ENCODE measurements around the gene GALNT18.
"Not testable (repeated sequence)": the region's sequence is repeated elsewhere in the genome, so short reads cannot be mapped to it uniquely, and the experiment has no call there.

GALNT18 gene

GRCh38 chr11:11451501-11452005, 170.3 kb downstream of the GALNT18 start:
- DNase-seq = no peak

- no peak for DNase-seq
These were observed 171.0 kb downstream of the GALNT18 start for GRCh38 chr11:11450744-11451362.

GRCh38 chr11:11449327-11449726, 172.5 kb downstream of the GALNT18 start:
- no peak for DNase-seq

- no peak for DNase-seq
These were observed 173.2 kb downstream of the GALNT18 start for GRCh38 chr11:11448626-11449025.

GRCh38 chr11:11447601-11448000, 174.2 kb downstream of the GALNT18 start:
- not testable (repeated sequence) for DNase-seq

DNA sequence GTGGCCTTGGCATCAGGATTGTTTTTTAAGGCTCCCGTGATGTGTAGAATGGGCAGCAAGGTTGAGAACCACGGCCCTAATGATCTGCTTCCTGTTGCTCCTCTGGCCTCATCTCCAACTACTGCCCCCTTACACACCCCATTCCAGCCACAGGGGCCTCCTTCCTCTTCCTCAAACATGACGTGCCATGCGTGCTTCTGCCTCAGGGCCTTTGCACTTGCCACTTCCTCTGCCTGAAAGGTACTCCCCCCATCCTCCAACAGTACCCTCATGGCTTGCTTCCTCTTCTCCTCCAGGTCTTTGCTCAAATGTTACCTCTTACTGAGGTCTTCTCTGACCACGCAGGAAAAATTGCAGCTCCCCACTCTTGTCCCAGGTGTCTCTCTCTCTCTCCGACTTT, 174.8 kb downstream of the GALNT18 start:
- DNase-seq = no peak

DNA sequence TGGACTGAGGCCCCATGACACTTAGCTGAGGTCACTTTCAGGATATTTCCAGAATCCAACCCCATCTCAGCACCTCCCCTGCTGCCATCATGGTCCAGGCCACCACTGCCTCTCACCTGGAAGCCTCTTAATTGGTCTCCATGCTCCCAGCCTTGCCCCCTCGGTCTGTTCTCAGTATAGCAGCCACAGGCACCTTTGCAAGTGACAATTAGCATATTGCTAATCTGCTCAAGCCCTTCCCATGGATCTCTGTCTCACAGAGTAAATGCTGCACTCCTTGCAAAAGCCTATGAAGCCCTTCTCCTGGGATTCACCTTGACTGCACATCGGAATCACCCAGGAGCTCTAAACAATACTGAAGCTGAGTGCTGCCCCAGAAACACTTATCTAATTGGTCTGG, 175.2 kb downstream of the GALNT18 start:
- no peak for DNase-seq

- DNase-seq = no peak
These were observed 176.2 kb downstream of the GALNT18 start for GRCh38 chr11:11445441-11446185.

GRCh38 chr11:11444804-11445131, 177.0 kb downstream of the GALNT18 start:
- no peak for DNase-seq

- no peak for DNase-seq
These were observed 177.6 kb downstream of the GALNT18 start for GRCh38 chr11:11444027-11444803.

DNA sequence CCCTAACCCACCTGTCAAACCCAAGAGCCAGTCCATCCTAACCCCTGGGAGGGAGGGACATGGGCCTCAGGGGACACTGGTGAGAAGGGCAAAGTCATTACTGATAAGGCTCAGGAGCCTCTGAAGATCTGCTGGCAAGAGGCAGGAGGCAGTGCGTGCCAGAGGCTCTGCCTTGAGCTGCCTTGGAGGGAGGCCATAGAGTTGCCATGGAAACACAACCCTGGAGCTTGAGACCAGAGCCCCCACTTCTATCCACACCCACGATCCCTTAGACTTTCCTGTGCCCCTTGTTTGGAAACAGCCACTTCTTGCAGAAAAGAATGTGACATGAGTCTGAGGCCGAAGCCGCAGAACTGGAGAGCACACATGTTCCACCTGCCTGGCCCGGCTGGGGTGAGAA, 179.0 kb downstream of the GALNT18 start:
- no peak for DNase-seq

- DNase-seq = no peak
These were observed 180.3 kb downstream of the GALNT18 start for GRCh38 chr11:11441516-11441915.

GRCh38 chr11:11441091-11441490, 180.7 kb downstream of the GALNT18 start:
- DNase-seq = no peak

GRCh38 chr11:11440144-11440543, 181.7 kb downstream of the GALNT18 start:
- DNase-seq = no peak

GRCh38 chr11:11439591-11439990, 182.2 kb downstream of the GALNT18 start:
- DNase-seq = no peak

GRCh38 chr11:11436715-11437313, 185.0 kb downstream of the GALNT18 start:
- no peak for DNase-seq

DNA sequence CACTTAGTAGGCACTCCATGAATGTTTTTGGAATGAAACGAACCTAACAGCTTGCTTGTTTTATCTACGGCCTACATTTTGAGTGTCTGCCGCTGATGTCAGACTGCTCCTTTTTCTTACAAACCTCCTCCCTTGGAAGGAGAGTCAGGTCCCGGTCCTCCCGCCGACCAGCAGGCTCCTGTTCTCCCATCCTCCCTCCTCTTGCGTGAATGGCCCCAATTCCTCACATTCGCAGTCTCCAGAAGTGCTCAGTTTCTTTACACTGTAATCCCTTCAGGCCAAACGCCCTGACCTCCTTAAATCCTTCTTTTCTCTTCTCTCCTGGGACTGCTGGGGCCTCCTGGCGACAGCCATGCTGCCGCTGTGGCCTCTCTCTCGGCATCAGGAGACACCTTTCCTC, 186.2 kb downstream of the GALNT18 start:
- no peak for DNase-seq

GRCh38 chr11:11433960-11434359, 187.8 kb downstream of the GALNT18 start:
- no peak for DNase-seq

GRCh38 chr11:11432621-11433319, 189.0 kb downstream of the GALNT18 start:
- DNase-seq = no peak

DNA sequence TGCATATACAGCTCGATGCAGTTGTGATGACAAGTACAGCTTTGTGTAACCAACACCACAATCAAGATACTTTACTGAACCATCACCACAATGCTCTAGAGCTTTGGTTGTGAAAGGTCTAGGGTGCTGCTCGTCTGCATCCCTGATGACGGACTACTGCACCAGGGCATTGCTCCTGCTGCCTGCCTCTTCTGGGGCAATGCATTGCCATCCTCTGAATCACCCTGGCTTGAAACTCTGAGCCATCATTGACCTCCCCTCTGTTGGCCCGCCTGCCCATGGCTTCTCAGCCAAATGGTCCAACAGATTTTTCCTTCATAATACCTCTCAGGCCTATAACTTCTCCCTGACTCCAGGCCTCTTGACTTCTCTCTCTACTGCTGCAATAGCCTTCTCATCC, 191.4 kb downstream of the GALNT18 start:
- no peak for DNase-seq

DNA sequence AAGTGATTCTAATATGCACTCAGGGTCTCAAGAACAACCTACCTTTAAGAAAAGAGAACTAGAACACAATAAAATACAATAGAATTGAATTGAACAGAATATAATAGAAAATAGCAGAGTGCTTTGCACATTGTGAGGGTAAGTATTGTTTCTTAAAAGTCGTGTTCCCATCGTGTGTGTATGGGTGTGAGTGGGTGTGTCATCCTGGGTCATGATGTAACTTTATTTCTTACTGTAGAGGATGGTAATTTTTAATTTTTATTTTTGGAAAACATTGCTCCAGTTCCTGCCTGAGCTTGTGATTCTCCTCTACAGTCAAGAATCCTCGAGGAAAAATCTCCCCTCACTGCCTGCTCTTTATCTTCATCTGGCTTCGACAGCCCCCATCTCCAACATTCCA, 193.1 kb downstream of the GALNT18 start:
- no peak for DNase-seq

- no peak for DNase-seq
These were observed 194.3 kb downstream of the GALNT18 start for GRCh38 chr11:11427542-11427941.

GRCh38 chr11:11427140-11427539, 194.7 kb downstream of the GALNT18 start:
- DNase-seq = no peak
